Measurements from ENCODE around the gene GNPAT.

The GNPAT gene

DNA sequence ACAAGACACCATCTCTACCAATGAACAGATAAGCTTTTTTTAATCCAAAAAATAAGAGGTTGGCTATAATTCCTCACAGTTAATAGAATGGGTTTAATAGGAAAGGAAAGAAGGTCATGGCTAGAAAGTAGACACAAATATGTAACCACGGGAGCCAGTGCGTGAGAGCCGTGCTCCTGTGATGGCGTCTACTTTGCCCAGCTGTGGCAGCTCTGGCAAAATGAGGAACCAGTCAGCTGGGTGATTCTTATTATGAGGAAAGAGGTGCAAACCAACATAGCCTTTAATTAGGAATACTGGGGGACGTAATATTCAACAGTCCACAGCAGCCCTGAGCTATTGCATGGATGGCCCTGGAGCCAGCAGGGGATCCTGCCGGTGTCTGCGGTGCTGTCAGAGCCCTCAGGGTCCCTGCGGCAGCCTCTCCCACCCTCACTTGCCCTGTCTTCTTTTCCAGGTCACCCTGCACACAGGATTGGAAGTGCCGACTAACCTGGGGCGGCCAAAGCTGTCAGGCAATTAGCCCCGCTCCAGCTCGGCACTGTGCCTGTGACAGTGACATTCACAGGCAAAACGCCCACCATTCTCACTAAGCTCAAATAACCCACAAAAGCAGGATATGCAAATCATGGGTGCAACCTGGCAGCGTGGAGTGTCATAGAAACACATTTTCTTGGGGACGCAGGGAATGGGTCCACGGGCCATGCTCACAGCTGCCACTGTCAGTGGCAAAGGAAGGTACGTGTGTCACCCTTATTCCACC is 25.9 kb upstream of the GNPAT start (continued):
- TF ChIP-seq, protein P1, sequence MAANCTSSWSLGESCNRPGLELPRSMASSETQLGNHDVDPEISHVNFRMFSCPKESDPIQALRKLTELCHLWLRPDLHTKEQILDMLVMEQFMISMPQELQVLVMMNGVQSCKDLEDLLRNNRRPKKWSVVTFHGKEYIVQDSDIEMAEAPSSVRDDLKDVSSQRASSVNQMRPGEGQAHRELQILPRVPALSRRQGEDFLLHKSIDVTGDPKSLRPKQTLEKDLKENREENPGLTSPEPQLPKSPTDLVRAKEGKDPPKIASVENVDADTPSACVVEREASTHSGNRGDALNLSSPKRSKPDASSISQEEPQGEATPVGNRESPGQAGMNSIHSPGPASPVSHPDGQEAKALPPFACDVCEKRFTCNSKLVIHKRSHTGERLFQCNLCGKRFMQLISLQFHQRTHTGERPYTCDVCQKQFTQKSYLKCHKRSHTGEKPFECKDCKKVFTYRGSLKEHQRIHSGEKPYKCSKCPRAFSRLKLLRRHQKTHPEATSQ (tag by site-specific recombination; IDR thresholded peaks at IDR 0.05) = no peak

- H3K27ac ChIP-seq (ENCODE audit: extremely low read depth, low read depth, low read length) = no peak overlapping the region
- TF ChIP-seq ZNF747 (tag by site-specific recombination; IDR thresholded peaks at IDR 0.05) (no peak), SP3 (tag by site-specific recombination; IDR thresholded peaks at IDR 0.05) (no peak), ZNF621 (tag by site-specific recombination; IDR thresholded peaks at IDR 0.05) (peak; percentile 34; the same call in 1 of the 2 replicates), ZNF629 (tag by site-specific recombination; IDR thresholded peaks at IDR 0.05) (no peak), OSR2 (tag by site-specific recombination; IDR thresholded peaks at IDR 0.05) (no peak), ZXDB (tag by site-specific recombination; IDR thresholded peaks at IDR 0.05) (no peak), ZNF157 (tag by site-specific recombination; IDR thresholded peaks at IDR 0.05) (no peak), PRDM10 (tag by site-specific recombination; IDR thresholded peaks at IDR 0.05) (no peak), ZNF623 (tag by site-specific recombination; IDR thresholded peaks at IDR 0.05) (no peak), HOXC10 (CRISPR knock-in tag; IDR thresholded peaks at IDR 0.05) (no peak), ZNF114 (tag by site-specific recombination; IDR thresholded peaks at IDR 0.05) (0 out of 2 replicates have a peak, but pooled peaks have one; percentile 19), ZNF544 (tag by site-specific recombination; IDR thresholded peaks at IDR 0.05) (0 out of 2 replicates have a peak, but pooled peaks have one; percentile 50), SETDB1 (IDR thresholded peaks at IDR 0.05; ENCODE audit: insufficient read length, low read length) (no peak), TCF7L2 (IDR thresholded peaks at IDR 0.05; ENCODE audit: borderline replicate concordance, low read depth, low read length) (no peak), GLI2 (tag by site-specific recombination; IDR thresholded peaks at IDR 0.05; ENCODE audit: borderline replicate concordance, low read depth) (no peak), ZNF416 (tag by site-specific recombination; IDR thresholded peaks at IDR 0.05) (no peak), ZNF366 (tag by site-specific recombination; conservative IDR thresholded peaks at IDR 0.05) (peak; percentile 95), PRDM1 (tag by site-specific recombination; IDR thresholded peaks at IDR 0.05) (peak; percentile 96), KLF17 (tag by site-specific recombination; IDR thresholded peaks at IDR 0.05) (no peak), EGR2 (tag by site-specific recombination; IDR thresholded peaks at IDR 0.05; ENCODE audit: low read depth) (no peak), ZBTB6 (tag by site-specific recombination; IDR thresholded peaks at IDR 0.05) (no peak), HOXA7 (CRISPR knock-in tag; IDR thresholded peaks at IDR 0.05; ENCODE audit: borderline replicate concordance) (no peak), BCL11B (tag by site-specific recombination; IDR thresholded peaks at IDR 0.05; ENCODE audit: low read depth) (no peak)
- TF ChIP-seq, protein P2, sequence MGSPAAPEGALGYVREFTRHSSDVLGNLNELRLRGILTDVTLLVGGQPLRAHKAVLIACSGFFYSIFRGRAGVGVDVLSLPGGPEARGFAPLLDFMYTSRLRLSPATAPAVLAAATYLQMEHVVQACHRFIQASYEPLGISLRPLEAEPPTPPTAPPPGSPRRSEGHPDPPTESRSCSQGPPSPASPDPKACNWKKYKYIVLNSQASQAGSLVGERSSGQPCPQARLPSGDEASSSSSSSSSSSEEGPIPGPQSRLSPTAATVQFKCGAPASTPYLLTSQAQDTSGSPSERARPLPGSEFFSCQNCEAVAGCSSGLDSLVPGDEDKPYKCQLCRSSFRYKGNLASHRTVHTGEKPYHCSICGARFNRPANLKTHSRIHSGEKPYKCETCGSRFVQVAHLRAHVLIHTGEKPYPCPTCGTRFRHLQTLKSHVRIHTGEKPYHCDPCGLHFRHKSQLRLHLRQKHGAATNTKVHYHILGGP (tag by site-specific recombination; IDR thresholded peaks at IDR 0.05) = peak; percentile 36; the same call in 1 of the 2 replicates
- TF ChIP-seq, protein P3, sequence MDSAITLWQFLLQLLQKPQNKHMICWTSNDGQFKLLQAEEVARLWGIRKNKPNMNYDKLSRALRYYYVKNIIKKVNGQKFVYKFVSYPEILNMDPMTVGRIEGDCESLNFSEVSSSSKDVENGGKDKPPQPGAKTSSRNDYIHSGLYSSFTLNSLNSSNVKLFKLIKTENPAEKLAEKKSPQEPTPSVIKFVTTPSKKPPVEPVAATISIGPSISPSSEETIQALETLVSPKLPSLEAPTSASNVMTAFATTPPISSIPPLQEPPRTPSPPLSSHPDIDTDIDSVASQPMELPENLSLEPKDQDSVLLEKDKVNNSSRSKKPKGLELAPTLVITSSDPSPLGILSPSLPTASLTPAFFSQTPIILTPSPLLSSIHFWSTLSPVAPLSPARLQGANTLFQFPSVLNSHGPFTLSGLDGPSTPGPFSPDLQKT (IDR thresholded peaks at IDR 0.05; ENCODE audit: borderline replicate concordance, low read depth, low read length) = no peak
These were observed 25.2 kb upstream of the GNPAT start for GRCh38 chr1:231215681-231216385.

More at GRCh38 chr1:231215681-231216385, 25.2 kb upstream of the GNPAT start:
- ChIA-PET POLR2A (interaction anchor here (0.6 to 1.4 kb wide), 2 partner anchors 12 to 122 kb away, joined by 4 read pairs; partner anchors contain the start of genes EXOC8 and SPRTN), CTCF (interaction anchor here (0.6 to 1.6 kb wide), 5 partner anchors 122 to 1419 kb away, joined by 3 to 6 read pairs (median 3); partner anchors contain the start of gene EXOC8)
- no peaks in the 10 kb centered on the region for H3K4me1 ChIP-seq (ENCODE audit: control insufficient read depth, insufficient read depth, low read length)
- H3K9me3 ChIP-seq (ENCODE audit: control insufficient read depth, insufficient read depth, low read depth, low read length) = no peaks in the 10 kb centered on the region
- no peak overlapping the region for H3K4me3 ChIP-seq (ENCODE audit: low read depth, low read length)
- no peaks in the 10 kb centered on the region for H3K36me3 ChIP-seq (ENCODE audit: control insufficient read depth in 2 of 2, insufficient read depth in 1 of 2, low read length in 2 of 2)

All from HEK293 (cell line).